Liver (tissue), 9 donors: ENCODE measurements around the gene KHNYN. TPM values are rescaled to one million over a fixed set of nuclear protein-coding genes. Genes with fewer than 3 reads are reported as not detected.
A peak's percentile ranks its signal among the peaks of the same experiment; 100 is the strongest.
"Not testable (repeated sequence)": the region's sequence is repeated elsewhere in the genome, so short reads cannot be mapped to it uniquely, and the experiment has no call there.

Experiments used
- DNase-seq: peaks from one replicate; pipeline ENCODE4 v3.0.0-alpha.2; 2017; ENCODE audit warnings: low spot score
- H3K27ac ChIP-seq, 2 donors: one replicate each; pipeline ENCODE4 v1.7.0; 2013; ENCODE audit warnings: inconsistent platforms in 2 of 2, low read length in 2 of 2, control low read depth in 1 of 2, low read depth in 1 of 2, mild to moderate bottlenecking in 1 of 2
- H3K27me3 ChIP-seq, 4 donors: one replicate each; pipeline versions ENCODE4 v1.6.1 to v1.7.0; 2013; ENCODE audit warnings: low read length in 3 of 4, inconsistent platforms in 1 of 4, mild to moderate bottlenecking in 1 of 4, moderate library complexity in 1 of 4; ENCODE audit not compliant: control insufficient read depth in 4 of 4, insufficient read depth in 4 of 4
- H3K36me3 ChIP-seq, 4 donors: one replicate each; pipeline versions ENCODE4 v1.6.1 to v1.7.0; 2013; ENCODE audit warnings: low read length in 3 of 4, mild to moderate bottlenecking in 3 of 4, low read depth in 1 of 4, moderate library complexity in 1 of 4; ENCODE audit not compliant: control insufficient read depth in 4 of 4, insufficient read depth in 3 of 4
- H3K4me1 ChIP-seq, 4 donors: one replicate each; pipeline versions ENCODE4 v1.6.1 to v1.7.0; 2013; ENCODE audit warnings: low read length in 3 of 4, mild to moderate bottlenecking in 3 of 4, moderate library complexity in 1 of 4; ENCODE audit not compliant: control insufficient read depth in 4 of 4, insufficient read depth in 4 of 4
- H3K4me3 ChIP-seq, 3 donors: one replicate each; pipeline versions ENCODE4 v1.6.1 to v1.7.0; 2013; ENCODE audit warnings: low read length in 3 of 3, control low read depth in 1 of 3, low read depth in 1 of 3, mild to moderate bottlenecking in 1 of 3
- H3K9ac ChIP-seq, 2 donors: one replicate each; pipeline ENCODE4 v1.7.0; 2013; ENCODE audit warnings: low read length in 2 of 2, mild to moderate bottlenecking in 2 of 2, moderate library complexity in 2 of 2, control low read depth in 1 of 2, low read depth in 1 of 2
- H3K9me3 ChIP-seq, 4 donors: one replicate each; pipeline versions ENCODE4 v1.6.1 to v1.7.0; 2013; ENCODE audit warnings: low read length in 3 of 4; ENCODE audit not compliant: control insufficient read depth in 4 of 4
- ATF3 ChIP-seq: IDR thresholded peaks from 2 replicates; pipeline ENCODE4 v1.6.1; 2016; ENCODE audit warnings: antibody characterized with exemption
- CTCF ChIP-seq: fragments of 150-350 bp; IDR thresholded peaks from 2 replicates; pipeline ENCODE4 v1.5.1; 2017; ENCODE audit warnings: improper control_type of control experiment, low read depth, low read length; ENCODE audit not compliant: missing input control
- EGR1 ChIP-seq, 2 donors: IDR thresholded peaks; 2 replicates each; pipeline ENCODE4 v1.6.1; 2016 to 2018; ENCODE audit warnings: antibody characterized with exemption in 2 of 2, low read depth in 2 of 2
- FOXA1 ChIP-seq: IDR thresholded peaks from 2 replicates; pipeline ENCODE4 v1.6.1; 2016; ENCODE audit warnings: antibody characterized with exemption
- FOXA2 ChIP-seq: IDR thresholded peaks from 2 replicates; pipeline ENCODE4 v1.6.1; 2016; ENCODE audit warnings: antibody characterized with exemption
- GABPA ChIP-seq, 2 donors: IDR thresholded peaks in 1 of 2; conservative IDR thresholded peaks in 1 of 2; 2 replicates each; pipeline ENCODE4 v1.6.1; 2016; ENCODE audit warnings: antibody characterized with exemption in 2 of 2, mild to moderate bottlenecking in 1 of 2, moderate library complexity in 1 of 2
- HNF4A ChIP-seq, 2 donors: conservative IDR thresholded peaks; 2 replicates each; pipeline ENCODE4 v1.6.1; 2016; ENCODE audit warnings: antibody characterized with exemption in 2 of 2, mild to moderate bottlenecking in 2 of 2
- HNF4G ChIP-seq: IDR thresholded peaks from 2 replicates; pipeline ENCODE4 v1.6.1; 2016; ENCODE audit warnings: antibody characterized with exemption
- JUND ChIP-seq, 2 donors: IDR thresholded peaks; 2 replicates each; pipeline ENCODE4 v1.6.1; 2016; ENCODE audit warnings: antibody characterized with exemption in 2 of 2
- NR2F2 ChIP-seq: IDR thresholded peaks from 2 replicates; pipeline ENCODE4 v1.6.1; 2016; ENCODE audit warnings: antibody characterized with exemption
- RAD21 ChIP-seq, 2 donors: IDR thresholded peaks; 2 replicates each; pipeline ENCODE4 v1.6.1; 2016; ENCODE audit warnings: antibody characterized with exemption in 2 of 2, mild to moderate bottlenecking in 2 of 2
- REST ChIP-seq: IDR thresholded peaks from 2 replicates; pipeline ENCODE4 v1.6.1; 2016; ENCODE audit warnings: antibody characterized with exemption, mild to moderate bottlenecking
- RXRA ChIP-seq, 2 donors: IDR thresholded peaks; 2 replicates each; pipeline ENCODE4 v1.6.1; 2017 to 2018; ENCODE audit warnings: antibody characterized with exemption in 2 of 2, mild to moderate bottlenecking in 1 of 2
- SP1 ChIP-seq: IDR thresholded peaks from 2 replicates; pipeline ENCODE4 v1.6.1; 2018; ENCODE audit warnings: antibody characterized with exemption, mild to moderate bottlenecking
- TAF1 ChIP-seq: conservative IDR thresholded peaks from 2 replicates; pipeline ENCODE4 v1.6.1; 2016; ENCODE audit warnings: antibody characterized with exemption, mild to moderate bottlenecking
- YY1 ChIP-seq: IDR thresholded peaks from 2 replicates; pipeline ENCODE4 v1.6.1; 2016; ENCODE audit warnings: antibody characterized with exemption, mild to moderate bottlenecking
- WGBS: extraction: QIAGEN DNeasy Blood & Tissue Kit; methylation state at CpG from one replicate; pipeline ENCODE4 v1.1.7; 2013; 5-methylcytosine and 5-hydroxymethylcytosine counted together
- polyA plus RNA-seq, 2 donors: library from polyadenylated mRNA; stranded (reverse) in 1 of 2; unstranded in 1 of 2; fragments of 200-250 nt in 1 of 2; fragments of >200 nt in 1 of 2; fragmentation: Nextera tagmentation in 1 of 2; extraction: Ambion mirVana in 1 of 2; gene quantifications; one replicate each; pipeline versions ENCODE4 v1.2.1 to v1.2.3, GENCODE V29; 2013 to 2015
- total RNA-seq, 2 donors: library from RNA; depleted of rRNA; stranded (reverse); fragments of >200 nt; gene quantifications; one replicate each; pipeline ENCODE4 v1.2.3, GENCODE V29; 2014
- donor health status: healthy.
- donor health status: healthy.
- donor health status: healthy.
- donor health status: healthy.
- donor health status: healthy.

The KHNYN gene
- total and polyA plus RNA-seq, 4 donors = 3.0 to 40.3 (median 24.6) TPM

GRCh38 chr14:24473211-24473610, 43.5 kb downstream of the KHNYN start:
- DNase-seq = no peak
- WGBS = 73% methylated on average over 12 of the region's 12 CpGs
- Histone ChIP-seq H3K9me3 (no peaks in the 10 kb centered on the region), H3K27me3 (no peaks in the 10 kb centered on the region), H3K4me1 (no peaks in the 10 kb centered on the region), H3K4me3 (no peak overlapping the region), H3K36me3 (no peaks in the 10 kb centered on the region), H3K9ac (no peak overlapping the region), H3K27ac (no peak overlapping the region)
- no peak for TF ChIP-seq RAD21 (IDR thresholded peaks at IDR 0.05)
- no peak for TF ChIP-seq FOXA2
- TF ChIP-seq CTCF = no peak
- no peak for TF ChIP-seq TAF1
- no peak for TF ChIP-seq HNF4G

- Histone ChIP-seq H3K27me3 (no peaks in the 10 kb centered on the region), H3K4me3 (no peak overlapping the region), H3K27ac (no peak overlapping the region), H3K9me3 (no peaks in the 10 kb centered on the region), H3K4me1 (no peaks in the 10 kb centered on the region), H3K36me3 (no peaks in the 10 kb centered on the region), H3K9ac (no peak overlapping the region)
- 85% methylated on average over 4 of the region's 4 CpGs for WGBS
- no peak for TF ChIP-seq HNF4G
- no peak for TF ChIP-seq GABPA (IDR thresholded peaks at IDR 0.05 in 1 of 2, conservative IDR thresholded peaks at IDR 0.05 in 1 of 2)
- TF ChIP-seq FOXA1 = no peak
- no peak for TF ChIP-seq JUND (IDR thresholded peaks at IDR 0.05)
- TF ChIP-seq FOXA2 = no peak
- no peak for TF ChIP-seq NR2F2
- TF ChIP-seq RAD21 (IDR thresholded peaks at IDR 0.05) = no peak
- no peak for TF ChIP-seq HNF4A (conservative IDR thresholded peaks at IDR 0.05)
- no peak for TF ChIP-seq TAF1
- no peak for TF ChIP-seq YY1
- no peak for DNase-seq
Observed at GRCh38 chr14:24475261-24475660, 45.5 kb downstream of the KHNYN start.

- DNase-seq, H3K9ac ChIP-seq, H3K4me3 ChIP-seq, H3K9me3 ChIP-seq, H3K27me3 ChIP-seq, H3K27ac ChIP-seq, H3K36me3 ChIP-seq, H3K4me1 ChIP-seq: not testable (repeated sequence)
- 2% methylated on average over 1 of the region's 1 CpG for WGBS
Observed at GRCh38 chr14:24479999-24480398, 50.2 kb downstream of the KHNYN start.

GRCh38 chr14:24481622-24482324, 52.0 kb downstream of the KHNYN start:
- 57% methylated on average over 23 of the region's 23 CpGs for WGBS
- Histone ChIP-seq H3K4me1 (no peaks in the 10 kb centered on the region), H3K9me3 (no peaks in the 10 kb centered on the region), H3K4me3 (no peak overlapping the region), H3K9ac (no peak overlapping the region), H3K27me3 (no peaks in the 10 kb centered on the region), H3K27ac (no peak overlapping the region), H3K36me3 (no peaks in the 10 kb centered on the region)
- DNase-seq = peak; percentile 39
- TF ChIP-seq SP1 (no peak), ATF3 (no peak), YY1 (no peak), CTCF (peak; percentile 30), FOXA1 (no peak), RXRA (IDR thresholded peaks at IDR 0.05) (no peak), GABPA (IDR thresholded peaks at IDR 0.05 in 1 of 2, conservative IDR thresholded peaks at IDR 0.05 in 1 of 2) (no peak), REST (no peak), EGR1 (IDR thresholded peaks at IDR 0.05; ENCODE audit: low read depth in 2 of 2) (no peak)
